Activated CD8-positive, alpha-beta memory T cell treated with anti-CD3 and anti-CD28 coated beads, Interleukin-2, amount 50 U/mL, for 24 hours (primary cell): Measurements from ENCODE around the gene ADIPOR2.
"Not testable (repeated sequence)": the region's sequence is repeated elsewhere in the genome, so short reads cannot be mapped to it uniquely, and the experiment has no call there.

Source experiments
- DNase-seq: peaks from one replicate; pipeline ENCODE4 v3.0.0-alpha.2; 2020; ENCODE audit errors: extremely low read depth

The ADIPOR2 gene

GRCh38 chr12:1812650-1813302, 121.9 kb downstream of the ADIPOR2 start:
- no peak for DNase-seq

GRCh38 chr12:1814266-1814665, 123.4 kb downstream of the ADIPOR2 start:
- DNase-seq = no peak

- DNase-seq = no peak
Measured at GRCh38 chr12:1815108-1815507, 124.2 kb downstream of the ADIPOR2 start.

GRCh38 chr12:1815814-1816729, 125.2 kb downstream of the ADIPOR2 start:
- DNase-seq = no peak

GRCh38 chr12:1816730-1817348, 126.0 kb downstream of the ADIPOR2 start:
- DNase-seq = no peak

- not testable (repeated sequence) for DNase-seq
Measured at GRCh38 chr12:1817928-1818327, 127.1 kb downstream of the ADIPOR2 start.

GRCh38 chr12:1819050-1819449, 128.2 kb downstream of the ADIPOR2 start:
- DNase-seq = no peak

- no peak for DNase-seq
Measured at GRCh38 chr12:1819571-1819970, 128.7 kb downstream of the ADIPOR2 start.

GRCh38 chr12:1820191-1820895, 129.5 kb downstream of the ADIPOR2 start, which contains the start of gene LRTM2:
TSS of gene LRTM2 (plus strand) at chr12:1820565. CDS start at chr12:1828149, 7,584 bp downstream.
- DNase-seq = no peak

GRCh38 chr12:1820896-1821291, 130.0 kb downstream of the ADIPOR2 start:
- no peak for DNase-seq

- no peak for DNase-seq
Measured at GRCh38 chr12:1821805-1822204, 130.9 kb downstream of the ADIPOR2 start.

- no peak for DNase-seq
Measured at GRCh38 chr12:1822699-1823098, 131.8 kb downstream of the ADIPOR2 start.

- DNase-seq = no peak
Measured at GRCh38 chr12:1823237-1823636, 132.4 kb downstream of the ADIPOR2 start.

GRCh38 chr12:1825382-1826102, 134.7 kb downstream of the ADIPOR2 start:
- DNase-seq = no peak

- no peak for DNase-seq
Measured at GRCh38 chr12:1826401-1826800, 135.5 kb downstream of the ADIPOR2 start.

GRCh38 chr12:1826867-1827705, 136.2 kb downstream of the ADIPOR2 start:
- DNase-seq = no peak

GRCh38 chr12:1827826-1828805, 137.2 kb downstream of the ADIPOR2 start:
- DNase-seq = no peak

- DNase-seq = no peak
Measured at GRCh38 chr12:1828856-1829255, 138.0 kb downstream of the ADIPOR2 start.

GRCh38 chr12:1829306-1829900, 138.5 kb downstream of the ADIPOR2 start:
- DNase-seq = no peak
